Activated CD4-positive, alpha-beta T cell treated with anti-CD3 and anti-CD28 coated beads for 4 hours (primary cell): ENCODE results near the gene CDYL.
"Not testable (repeated sequence)": the region's sequence is repeated elsewhere in the genome, so short reads cannot be mapped to it uniquely, and the experiment has no call there.

ENCODE experiments used
- DNase-seq, 2 donors: peaks; one replicate each; pipeline ENCODE4 v3.0.0-alpha.2; 2020

CDYL gene

GRCh38 chr6:4805553-4806336 is 29.5 kb downstream of the CDYL start:
- DNase-seq, result peak in 1 of 2 donors; percentile 15

GRCh38 chr6:4806337-4806725 is 30.1 kb downstream of the CDYL start:
- DNase-seq, result no peak

DNA sequence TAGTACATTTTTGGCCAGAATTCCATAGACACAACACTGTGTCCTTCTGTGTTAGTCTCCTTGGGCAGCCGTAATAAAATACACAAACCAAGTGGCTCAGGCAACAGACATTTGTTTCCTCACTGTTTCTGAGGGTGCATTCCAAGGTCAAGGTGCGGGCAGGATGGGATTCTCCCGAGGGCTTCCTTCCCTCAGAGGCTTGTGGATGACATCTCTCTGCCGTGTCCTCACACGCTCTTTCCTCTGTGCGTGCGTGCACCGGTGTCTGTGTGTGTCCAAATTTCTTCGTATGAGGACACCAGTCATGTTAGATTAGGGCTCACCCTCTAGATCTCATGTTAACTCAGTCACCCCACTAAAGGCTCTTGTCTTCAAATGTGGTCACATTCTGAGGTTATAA is 30.6 kb downstream of the CDYL start:
- no peak for DNase-seq

DNA sequence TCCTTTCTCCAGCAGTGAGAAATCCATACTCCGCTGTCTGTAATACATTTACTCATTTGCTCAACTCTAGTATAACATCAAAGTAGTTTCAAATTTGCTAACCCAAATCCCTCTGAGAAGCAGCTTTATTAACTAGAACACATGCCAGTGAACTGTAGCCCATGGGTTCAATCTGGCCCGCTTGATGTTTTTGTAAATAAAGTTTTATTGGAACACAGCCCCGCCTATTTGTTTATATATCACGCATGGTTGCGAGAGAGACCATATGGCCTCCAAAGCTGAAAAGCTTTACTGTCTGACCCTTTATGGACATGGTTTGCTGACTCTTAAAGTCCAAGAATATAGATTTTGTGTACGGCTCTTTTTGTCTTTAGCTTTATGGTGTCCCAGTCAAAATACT is 32.2 kb downstream of the CDYL start:
- no peak for DNase-seq

DNA sequence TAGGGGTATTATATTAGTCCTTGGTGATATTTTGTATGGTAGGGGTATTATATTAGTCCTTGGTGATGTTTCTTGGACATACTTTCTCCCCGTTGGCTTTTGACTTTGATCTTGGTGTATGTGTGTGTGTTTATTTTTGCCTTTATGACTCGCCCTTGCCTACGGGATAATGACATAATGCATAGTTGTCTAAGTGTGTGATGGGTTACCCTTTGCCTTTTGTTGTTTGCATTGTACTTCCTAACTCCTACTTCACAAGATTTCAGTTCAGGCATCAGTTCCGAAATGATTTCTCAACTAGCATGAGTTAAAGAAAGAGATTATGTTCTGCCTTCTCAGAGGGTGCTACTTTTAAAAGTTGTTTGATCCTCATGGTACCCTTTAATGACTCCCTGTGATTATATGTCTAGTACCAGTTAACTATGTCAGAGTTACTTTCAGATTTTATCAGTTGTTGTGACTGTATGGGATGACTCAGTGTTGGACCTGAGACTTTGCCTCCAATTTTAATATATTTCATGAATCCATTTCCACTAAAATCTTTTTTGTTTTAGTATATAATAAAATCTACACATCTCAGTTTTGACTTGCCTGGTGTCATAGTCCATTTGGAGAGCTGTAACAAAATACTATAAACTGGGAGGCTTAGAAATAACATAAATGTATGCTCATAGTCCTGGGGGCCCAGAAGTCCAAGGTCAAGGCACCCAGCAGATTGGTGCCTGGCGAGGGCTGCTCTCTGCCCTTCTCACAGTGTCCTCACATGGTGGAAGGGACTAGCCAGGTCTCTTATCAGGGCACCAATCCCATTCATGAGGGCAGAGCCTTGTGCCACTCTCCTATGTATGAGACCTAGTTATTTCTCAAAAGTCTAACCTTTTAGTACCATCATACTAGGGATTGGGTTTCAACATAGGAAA is 34.1 kb downstream of the CDYL start:
- no peak for DNase-seq

DNA sequence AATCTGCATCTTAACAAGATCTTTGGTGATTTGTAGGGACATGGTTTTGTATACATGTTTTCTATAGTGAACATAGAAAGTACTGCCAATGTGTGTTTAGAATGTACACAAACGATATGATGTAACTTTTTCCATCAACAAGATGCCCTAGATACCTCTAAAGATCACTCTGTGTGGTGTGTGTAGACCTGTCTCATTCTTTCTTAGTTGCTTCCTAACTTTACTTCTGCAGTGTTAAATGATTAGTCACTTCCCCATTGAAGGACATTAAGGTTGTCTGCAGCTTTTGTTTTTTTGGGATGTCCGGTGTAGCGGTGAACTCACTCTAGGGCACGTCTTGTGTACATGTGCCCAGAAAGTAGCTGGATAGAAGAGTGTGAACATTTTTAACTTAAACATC is 35.9 kb downstream of the CDYL start:
- no peak for DNase-seq

DNA sequence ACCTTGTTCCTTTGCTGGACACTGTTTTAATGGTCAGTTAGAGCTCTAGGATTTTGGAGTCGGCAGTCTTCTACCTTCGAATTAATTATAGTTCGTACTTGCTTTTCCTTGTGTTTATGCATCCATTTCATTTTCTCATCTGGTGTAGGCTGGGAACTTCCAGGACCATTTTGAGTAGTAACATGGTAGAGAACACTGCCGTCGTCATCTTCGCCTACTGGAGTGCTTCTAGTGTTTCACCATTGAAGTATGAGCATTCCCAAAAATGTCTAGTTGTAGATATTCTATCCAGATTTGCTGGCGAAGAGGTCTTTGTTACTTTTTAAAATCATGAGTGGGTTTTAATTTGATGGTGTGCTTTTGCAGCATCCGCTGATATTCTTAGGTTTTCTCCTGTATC is 36.9 kb downstream of the CDYL start:
- no peak for DNase-seq

GRCh38 chr6:4814212-4814611 is 38.0 kb downstream of the CDYL start:
- DNase-seq, result no peak

GRCh38 chr6:4814987-4815386 is 38.8 kb downstream of the CDYL start:
- DNase-seq, result no peak

GRCh38 chr6:4815584-4815983 is 39.4 kb downstream of the CDYL start:
- DNase-seq, result no peak

DNA sequence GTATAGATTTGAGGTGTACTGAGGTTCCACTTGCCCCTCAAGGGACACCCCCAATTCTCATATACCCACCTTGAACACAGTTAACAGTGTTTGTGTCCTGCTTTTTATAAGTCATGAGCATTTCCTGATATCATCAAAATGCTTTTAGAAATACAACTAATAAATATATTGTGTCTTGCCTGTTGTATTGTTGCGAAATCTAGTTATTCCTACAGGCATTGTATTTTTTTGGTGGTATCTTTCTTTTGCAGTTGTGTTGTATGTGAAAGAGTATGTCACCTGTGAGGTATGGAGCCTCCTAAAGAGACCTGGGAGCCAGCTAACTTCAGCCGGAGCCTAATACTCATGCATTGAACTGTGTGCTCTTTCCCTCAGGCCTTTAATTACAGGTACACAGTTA is 40.7 kb downstream of the CDYL start:
- DNase-seq, result no peak

DNA sequence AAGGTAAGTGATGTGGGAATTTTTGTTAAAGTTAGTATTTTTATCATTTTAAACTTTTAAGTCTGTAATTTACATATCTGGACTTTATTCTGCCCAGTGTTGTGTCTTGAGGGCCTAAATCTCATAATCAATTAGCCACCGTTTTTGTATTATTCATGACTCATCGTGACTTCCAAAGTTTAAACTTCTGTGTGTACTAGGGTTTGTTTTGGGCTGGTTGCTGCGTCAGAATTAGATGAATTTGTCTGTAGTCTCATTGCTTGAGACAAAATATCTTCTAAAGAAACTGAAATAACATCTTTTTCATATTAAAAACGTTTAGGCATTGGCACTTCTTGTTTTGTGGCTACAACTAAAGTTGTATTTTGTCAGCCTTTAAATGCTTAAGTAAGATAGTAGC is 41.3 kb downstream of the CDYL start:
- DNase-seq, result no peak

DNA sequence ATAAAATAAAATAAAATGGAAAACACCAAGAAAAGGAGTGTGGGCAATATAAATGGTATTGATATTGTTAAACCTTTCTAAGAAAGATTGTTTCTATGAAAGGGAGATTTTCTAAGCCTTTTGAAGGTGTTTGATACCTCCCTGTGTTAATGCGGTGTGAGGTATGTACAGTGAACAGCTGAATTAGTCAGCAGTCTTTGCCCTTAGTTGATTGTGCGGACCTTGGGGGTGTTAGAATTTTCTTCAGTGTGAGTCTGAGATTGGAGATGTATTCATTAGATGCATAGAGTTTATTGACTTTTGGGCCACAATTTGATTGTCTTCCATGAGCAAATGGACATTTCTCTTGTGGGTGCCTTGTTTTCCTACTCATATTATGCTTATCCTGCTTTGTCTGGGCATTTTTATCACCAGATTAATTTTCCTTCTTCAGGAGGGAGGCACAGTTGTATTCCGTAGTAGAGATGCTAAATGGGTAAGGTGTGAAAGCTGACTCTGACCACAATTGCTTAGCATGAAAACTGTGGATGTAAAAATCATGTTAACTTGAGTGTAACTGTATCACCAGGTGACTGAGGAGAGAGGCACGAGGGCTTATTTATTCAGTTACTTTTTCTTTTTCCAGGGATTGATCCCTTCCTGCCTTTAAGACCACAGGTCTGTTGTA is 42.2 kb downstream of the CDYL start:
- no peak for DNase-seq

GRCh38 chr6:4819706-4820283 is 43.6 kb downstream of the CDYL start:
- DNase-seq, result no peak

GRCh38 chr6:4820704-4821276 is 44.6 kb downstream of the CDYL start:
- DNase-seq, result no peak

GRCh38 chr6:4822476-4822875 is 46.3 kb downstream of the CDYL start:
- DNase-seq, result no peak

DNA sequence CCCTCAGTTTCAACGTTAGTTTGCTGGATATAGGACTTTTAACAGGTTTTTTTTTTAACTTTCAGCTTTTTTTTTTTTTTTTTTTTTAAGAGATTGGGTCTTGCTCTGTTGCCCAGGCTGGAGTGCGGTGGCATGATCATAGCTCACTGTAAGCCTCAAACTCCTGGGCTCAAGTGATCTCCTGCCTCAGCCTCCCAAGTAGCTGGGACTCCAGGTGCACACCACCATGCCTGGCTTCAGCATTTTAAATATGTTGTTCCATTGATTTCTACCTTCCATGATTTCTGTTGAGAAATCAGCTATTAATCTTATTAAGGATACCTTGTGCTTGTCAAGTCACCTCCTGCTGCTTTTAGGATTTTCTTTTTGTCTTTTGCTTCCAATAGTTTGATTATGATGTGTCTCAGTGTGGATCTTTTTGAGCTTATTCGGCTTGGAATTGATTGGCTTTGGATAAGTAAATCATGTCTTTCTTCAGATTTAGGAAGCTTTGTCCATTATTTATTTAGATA is 52.0 kb downstream of the CDYL start:
- DNase-seq, result no peak

- DNase-seq, result no peak
These were observed 52.9 kb downstream of the CDYL start for GRCh38 chr6:4829089-4829488.

DNA sequence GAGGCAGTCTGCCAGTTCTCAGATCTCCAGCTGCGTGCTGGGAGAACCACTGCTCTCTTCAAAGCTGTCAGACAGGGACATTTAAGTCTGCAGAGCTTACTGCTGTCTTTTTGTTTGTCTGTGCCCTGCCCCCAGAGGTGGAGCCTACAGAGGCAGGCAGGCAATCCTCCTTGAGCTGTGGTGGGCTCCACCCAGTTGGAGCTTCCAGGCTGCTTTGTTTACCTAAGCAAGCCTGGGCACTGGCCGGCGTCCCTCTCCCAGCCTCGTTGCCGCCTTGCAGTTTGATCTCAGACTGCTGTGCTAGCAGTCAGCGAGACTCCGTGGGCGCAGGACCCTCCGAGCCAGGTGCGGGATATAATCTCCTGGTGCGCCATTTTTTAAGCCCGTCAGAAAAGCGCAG is 59.3 kb downstream of the CDYL start:
- not testable (repeated sequence) for DNase-seq

DNA sequence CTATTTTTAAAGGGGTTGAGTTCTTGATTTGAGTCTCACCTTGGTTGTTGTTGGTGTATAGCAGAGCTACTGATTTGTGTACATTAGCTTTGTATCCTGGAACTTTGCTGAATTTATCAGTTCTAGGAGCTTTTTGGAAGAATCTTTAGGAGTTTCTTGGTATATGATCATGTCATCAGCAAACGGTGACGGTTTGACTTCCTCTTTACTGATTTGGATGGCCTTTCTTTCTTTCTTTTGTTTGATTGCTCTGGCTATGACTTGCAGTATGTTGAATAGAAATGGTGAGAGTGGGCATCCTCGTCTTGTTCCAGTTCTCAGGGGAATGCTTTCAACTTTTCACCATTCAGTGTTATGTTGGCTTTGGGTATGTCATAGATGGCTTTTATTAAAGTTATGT is 64.0 kb downstream of the CDYL start:
- DNase-seq, result no peak

- DNase-seq, result no peak
These were observed 67.9 kb downstream of the CDYL start for GRCh38 chr6:4844108-4844507.

DNA sequence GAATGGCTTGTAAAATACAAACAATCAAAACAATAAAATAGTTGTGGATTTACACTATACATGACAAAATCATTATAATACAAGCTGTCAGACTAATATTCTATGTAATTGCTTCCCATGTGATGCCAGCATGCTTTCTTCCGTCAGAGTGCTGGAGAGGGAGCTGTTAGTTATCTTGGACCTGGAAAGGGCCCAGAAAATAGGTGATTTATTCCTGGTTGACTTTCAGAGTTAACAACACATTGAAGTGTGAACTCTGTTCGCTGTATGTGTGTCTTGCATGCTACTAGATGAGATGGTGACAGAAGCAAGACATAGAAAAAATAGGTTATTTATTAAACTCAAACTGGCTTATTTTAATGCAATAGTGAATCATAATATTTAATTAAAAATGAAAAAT is 70.2 kb downstream of the CDYL start:
- DNase-seq, result no peak
